CD4-positive, alpha-beta T cell treated with Interleukin-15 for 1 hour (primary cell): Measurements from ENCODE around the gene ABI1.
A peak's percentile ranks its signal among the peaks of the same experiment; 100 is the strongest.

Experiments
- DNase-seq: peaks from one replicate; pipeline ENCODE4 v3.0.0-alpha.2; 2020

ABI1 gene

DNA sequence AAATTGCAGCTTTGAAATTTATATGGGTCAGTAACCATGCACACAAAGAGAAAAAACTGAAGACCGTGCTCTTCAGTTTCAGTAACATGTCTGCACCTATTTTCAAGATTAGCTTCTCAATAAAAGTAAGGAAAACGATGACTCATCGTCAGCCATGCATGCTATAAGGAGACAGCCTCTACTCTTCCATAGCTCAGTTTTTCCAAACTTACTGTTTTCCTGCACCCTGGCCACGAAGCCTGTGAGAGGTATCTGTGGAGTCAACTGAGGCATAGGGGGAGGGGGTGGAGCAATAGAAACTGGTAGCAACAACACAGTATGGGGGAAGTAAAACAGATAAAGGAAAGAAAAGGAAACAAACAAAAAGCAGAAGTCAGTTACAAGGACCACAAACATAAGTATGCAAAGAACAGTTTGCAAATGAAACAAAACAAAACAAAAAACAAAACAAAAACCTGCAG is 105.3 kb downstream of the ABI1 start:
- DNase-seq: no peak

DNA sequence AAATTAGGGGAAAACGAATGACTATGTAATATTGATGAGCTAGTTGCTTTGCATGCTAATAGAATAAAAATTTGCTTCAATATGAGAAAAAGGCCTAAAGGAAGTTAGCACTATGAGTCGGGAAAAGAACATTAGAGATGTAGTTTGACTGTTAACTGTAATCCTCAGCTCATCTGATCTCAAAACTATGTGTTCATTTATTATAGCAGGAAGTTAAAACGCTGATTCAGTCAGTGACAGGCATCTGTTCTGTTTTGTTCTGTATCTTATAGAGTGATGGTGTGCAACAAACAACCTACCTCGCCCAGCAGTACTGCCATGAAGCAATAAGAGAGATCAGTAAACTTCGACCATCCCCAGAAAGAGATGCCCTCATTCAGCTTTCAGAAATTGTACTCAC is 114.7 kb downstream of the ABI1 start:
- no peak for DNase-seq

DNA sequence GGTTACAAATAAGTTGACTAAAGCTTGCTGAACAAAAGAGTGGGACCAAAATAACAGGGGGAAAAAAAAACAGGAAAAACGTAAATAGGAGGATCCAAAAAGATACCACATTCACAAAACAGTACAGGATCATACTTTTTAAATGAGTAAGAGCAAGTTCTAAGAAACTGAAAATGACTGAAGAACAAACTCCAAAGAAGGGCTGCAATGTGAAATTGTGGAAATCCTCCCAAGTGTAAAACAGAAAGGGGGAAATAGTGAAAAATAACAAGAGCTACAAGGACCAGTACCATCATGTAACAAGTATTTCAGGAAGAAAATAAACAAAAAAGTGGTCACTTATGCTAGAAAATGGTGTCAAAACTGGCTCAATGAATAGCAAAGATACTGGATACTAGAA is 116.9 kb downstream of the ABI1 start:
- DNase-seq: no peak

DNA sequence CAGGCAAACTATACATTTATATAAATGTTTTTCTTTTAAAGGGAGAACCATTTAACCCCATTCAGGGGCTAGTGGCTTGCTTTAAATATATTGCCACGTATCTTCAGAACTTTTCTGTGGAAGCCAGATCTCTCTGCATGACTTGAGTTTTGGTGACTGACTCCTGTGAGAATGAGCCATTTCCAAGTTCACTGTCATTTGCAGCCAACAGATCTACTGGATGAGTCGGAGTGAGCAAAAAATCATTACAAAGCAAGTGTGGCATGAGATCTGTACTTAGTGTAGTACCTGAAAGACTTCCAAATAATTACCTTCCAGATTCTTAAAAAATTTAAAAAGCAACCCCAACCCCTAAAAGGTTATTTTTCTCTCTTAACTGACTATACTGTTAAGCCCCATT is 117.7 kb downstream of the ABI1 start:
- no peak for DNase-seq

DNA sequence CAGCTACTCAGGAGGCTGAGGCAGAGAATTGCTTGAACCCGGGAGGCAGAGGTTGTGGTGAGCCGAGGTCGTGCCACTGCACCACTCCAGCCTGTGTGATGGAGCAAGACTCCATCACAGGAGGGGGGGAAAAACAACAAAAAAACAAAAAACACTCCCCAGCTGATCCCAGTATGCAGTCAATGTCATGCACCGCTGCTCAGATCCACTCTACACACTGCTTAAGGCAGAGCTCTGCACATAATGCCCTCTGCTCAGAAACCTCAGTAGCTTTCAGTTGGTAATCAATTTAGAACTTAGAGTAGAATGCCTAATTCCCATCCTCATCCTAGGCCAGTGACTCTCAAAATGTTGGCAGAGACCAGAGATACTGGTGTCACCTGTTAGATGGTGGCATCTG is 119.4 kb downstream of the ABI1 start:
- DNase-seq: no peak

DNA sequence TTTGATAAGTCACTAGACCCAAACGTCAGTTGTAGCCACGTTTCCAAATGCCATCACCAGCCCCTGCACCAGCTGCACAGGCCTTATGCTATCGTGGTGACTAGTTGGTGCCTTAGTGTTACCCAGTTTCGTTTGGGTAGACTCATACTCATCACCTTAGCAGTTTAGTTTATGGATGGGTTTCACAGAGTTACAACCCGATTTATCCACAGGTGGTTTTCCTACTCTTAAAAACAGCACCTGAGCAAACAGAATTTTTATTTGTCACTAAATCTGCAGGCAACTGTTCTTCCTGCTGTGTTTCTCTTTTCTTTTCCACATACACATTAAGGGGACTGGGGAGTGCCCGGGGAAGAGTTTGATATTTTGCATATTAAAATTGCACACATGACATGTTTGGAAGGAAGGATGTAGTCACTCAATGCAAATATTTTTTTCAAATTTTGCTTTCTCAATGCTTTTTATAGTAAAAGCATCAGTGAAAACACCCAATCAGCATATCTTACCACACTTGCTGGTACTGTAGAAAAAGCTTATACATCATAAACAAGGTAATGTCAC is 121.6 kb downstream of the ABI1 start:
- DNase-seq: no peak

DNA sequence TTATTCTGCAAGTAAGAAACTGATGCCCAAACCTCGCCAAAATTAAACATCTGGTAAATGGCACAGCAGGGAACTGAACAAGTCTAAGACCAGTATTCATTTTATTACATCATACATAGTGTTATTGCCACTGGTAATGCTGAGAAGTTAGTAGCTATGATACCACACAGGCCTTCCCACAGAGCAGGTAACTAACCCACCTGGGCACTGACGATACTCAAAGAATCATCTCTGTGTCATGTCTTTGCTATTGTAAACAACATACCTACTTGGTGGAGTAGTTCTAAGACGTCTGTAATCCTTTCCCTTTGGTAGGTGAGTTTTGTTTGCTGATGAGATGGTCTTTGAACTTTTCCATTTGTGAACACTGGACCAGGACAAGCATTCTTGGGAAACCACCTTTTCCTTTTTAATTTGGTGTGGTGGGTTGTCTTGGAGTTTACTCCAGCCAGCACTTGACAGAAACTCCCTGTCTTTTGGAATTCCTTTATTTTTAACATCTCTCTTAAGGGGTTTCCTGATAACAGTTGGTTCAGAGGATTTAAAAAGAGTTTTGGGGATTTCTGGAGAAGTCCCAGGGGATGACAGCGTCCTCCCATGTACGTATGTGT is 122.4 kb downstream of the ABI1 start:
- DNase-seq: no peak

DNA sequence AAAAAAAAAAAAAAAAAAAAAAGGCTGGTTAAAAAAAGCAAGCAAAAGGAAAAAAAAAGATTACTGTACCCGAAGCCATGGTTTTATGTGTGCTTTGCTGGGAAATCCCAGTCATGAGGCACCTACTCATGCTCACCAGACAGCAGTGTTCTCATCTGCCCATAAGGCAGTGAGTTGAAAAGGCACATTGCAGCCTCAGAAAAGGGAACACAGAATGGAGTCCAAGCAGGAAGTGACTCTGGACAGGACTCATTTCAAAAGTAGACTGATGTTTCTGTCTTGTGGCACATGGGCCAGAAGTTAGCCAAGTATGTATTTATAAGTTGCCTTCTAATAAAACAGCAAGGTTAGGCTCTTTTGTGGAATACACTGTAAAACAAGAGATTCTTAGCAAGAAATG is 123.0 kb downstream of the ABI1 start:
- peak; percentile 60 for DNase-seq

DNA sequence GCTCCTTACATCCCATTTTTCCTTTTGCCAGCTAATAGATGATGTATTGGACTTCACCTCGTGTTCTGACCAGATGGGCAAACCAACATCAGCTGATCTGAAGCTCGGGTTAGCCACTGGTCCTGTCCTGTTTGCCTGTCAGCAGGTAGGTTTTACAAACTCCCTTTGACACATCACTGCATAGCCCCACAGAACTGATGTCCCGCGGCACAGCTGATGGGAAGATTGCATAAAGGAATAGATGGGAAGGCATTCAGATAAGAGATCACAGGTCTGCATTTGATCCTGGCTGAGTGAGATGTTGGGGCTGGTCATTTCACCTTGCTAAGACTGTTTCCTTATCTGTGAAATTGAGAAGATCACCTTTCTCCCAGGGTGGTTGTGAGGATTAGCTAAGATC is 125.3 kb downstream of the ABI1 start:
- no peak for DNase-seq

DNA sequence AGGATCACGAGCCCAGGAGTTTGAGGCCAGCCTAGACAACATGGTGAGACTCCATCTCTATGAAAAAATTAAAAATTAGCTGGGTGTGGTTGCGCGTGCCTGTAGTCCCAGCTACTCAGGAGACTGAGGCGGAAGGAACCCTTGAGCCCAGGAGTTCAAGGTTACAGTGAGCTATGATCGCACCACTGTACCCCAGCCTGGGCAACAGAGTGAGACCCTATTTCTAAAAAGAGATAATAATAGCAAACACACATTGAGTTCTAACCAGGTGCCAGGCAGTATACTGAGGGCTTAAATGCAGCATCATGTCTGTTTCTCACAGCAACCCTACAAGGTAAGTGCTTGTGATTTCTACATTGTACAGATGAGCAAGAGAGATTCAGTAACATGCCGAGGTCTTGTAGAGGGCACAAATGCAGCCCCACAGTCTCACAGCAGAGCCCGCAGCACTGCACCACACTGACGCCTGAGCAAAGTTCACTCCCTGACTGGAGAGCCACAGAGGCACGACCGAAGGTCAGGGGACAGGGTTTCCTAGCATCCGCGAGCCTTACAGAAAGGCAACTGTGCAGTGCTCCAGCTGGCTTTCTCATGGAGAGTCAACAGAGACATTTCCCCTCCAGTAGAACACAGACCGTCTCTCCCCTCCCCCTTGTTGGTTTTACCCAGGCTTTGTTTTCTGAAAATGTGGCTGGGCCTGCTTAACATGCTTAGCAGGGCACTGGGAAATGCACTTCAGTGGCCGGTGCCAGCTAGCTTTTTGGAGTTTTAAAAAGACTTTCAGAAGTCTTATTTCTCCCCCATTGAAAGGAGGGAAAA is 126.8 kb downstream of the ABI1 start:
- DNase-seq: no peak

DNA sequence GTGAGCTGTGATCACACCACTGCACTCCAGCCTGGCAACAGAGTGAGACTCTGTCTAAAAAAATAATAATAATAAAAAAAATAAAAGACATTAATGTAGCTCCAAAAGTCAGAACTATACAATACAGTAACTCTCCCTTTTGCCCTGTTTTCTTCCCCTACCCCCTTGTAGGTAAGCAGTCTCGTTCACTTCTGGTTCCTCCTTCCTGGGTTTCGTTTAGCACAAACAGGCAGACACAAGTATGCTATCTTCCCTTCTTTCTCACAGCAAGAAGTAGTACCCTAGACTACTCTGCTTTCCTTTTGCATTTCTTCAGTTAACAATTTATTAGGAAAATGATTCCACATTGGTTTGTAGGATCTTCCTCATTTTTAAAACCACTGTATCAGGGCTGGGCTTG is 130.2 kb downstream of the ABI1 start:
- DNase-seq: no peak

DNA sequence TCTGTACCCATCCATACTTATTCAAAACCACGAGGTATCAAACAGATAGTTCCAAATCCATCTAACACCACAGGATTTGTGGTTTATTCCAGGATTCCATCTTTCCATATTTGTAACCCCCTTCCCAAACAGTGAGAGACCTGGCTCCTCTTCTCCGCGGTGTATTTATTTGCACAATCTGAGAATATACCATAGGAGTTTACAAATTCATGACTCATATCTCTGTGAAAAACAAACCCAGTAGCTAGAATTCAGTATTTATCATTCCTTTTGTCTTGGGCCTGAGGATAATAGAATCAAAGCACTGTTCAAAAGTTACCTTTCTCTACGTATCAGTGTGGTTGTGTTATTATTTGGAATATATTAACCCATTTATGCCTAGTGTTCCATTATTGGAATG is 131.4 kb downstream of the ABI1 start:
- DNase-seq: no peak

DNA sequence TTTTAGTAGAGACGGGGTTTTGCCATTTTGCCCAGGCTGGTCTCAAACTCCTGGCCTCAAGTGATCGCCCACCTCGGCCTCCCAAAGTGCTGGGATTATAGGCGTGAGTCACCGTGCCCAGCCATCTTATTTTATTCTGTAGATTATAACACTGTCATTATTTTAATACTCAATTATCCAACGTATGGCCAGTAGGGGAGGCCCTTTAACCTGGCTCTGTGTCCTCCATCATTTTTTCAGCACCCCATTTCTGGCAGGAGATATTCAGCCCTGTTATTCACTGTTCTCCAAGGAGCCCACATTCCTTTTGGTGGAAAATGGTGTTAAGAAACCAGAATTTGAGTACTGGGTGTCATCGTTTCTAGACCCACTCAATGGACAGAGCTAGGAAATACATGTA is 131.8 kb downstream of the ABI1 start:
- DNase-seq: no peak

DNA sequence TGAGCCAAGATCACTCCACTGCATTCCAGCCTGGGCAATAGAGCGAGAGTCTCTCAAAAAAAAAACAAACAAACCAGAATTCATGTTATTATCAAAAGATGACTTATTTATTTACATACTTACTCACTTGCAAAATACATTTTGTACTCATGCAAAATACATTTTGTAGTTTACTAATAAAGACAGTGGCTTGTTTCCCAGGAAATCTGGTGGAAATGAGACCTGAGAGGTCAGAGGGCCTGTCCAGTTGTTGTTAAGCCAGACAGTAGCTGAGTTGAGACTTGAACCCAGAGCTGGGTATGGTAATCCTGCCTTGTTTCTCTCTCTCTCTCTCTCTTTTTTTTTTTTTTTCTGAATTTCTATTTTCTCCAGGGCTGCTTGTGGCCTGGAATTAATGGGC is 133.8 kb downstream of the ABI1 start:
- no peak for DNase-seq

DNA sequence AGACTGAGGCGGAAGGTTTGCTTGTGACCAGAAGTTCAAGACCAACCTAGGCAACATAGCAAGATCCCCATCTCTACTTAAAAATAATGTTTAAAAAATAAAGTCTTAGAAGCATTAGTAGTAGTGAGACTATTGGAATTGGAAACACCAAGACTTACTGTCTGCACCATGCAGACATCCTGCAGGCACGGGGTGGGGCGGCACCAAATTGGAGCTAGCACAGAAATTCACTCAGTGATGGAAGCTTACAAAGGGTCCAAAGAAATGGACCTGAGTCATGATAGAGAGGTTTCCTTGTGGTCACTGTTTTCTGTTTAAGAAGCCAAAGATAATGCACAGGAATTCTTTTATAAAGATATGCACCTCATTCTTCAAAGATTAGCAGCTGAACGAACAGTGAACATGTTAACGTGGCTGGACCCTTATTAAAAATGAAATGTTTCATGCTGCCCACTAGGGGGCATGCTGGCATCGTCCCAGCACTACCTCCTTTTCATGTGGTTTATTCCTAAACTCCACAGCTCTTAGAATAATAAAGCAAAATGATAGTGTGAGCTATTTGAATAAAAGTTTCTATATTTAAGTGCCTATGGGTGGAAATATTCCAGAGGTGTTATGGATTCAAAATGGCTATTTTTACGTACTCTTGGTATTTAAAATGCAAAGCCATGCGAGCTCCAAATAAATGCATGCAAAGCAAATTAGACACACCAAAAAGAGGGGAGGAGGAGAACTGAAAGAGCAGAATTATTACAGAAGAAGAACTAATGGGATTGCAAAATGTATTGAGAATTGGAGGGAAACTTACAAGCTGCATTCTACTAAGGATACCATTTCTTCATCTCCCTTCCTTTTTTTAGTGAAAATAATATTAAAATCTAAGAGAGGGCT is 134.7 kb downstream of the ABI1 start:
- DNase-seq: peak; percentile 43

DNA sequence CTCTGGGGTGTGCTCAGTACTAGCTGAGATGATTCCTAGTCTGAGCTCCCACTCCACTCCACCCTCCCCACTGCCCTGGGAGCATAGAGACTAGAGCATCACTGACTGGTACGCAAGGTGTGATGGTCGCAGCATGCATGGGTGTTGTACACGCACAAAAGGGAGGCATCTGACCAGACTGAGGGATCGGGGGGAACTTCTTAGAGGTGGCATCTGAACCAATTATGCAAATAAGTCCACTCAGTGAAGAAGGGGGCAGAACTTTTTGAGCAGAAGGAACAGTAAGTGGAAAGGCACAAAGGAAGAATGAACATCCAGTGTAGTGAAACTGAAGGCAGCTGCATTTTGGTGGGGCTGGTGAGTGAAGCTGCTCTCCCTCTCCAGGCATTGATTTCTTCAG is 137.7 kb downstream of the ABI1 start:
- DNase-seq: no peak

DNA sequence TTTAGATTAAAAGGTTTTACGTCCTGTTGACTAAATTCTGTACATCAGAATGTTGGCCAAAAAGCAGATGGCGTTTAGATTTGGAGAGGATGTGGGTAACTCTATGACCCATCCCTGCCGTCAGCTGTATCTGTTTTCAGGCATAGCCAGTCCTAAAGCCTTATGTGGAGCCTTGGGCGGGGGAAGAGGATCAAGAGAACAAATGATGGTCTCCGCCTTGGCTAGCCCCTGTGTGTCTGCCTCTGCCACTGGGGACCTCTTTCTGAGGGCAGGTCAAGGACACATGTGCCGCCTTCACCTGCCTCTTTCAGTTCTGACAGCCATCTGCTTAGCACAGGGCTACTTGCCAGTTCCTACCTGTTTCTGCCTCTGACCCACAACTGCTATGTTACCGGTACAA is 139.2 kb downstream of the ABI1 start:
- peak; percentile 23 for DNase-seq

DNA sequence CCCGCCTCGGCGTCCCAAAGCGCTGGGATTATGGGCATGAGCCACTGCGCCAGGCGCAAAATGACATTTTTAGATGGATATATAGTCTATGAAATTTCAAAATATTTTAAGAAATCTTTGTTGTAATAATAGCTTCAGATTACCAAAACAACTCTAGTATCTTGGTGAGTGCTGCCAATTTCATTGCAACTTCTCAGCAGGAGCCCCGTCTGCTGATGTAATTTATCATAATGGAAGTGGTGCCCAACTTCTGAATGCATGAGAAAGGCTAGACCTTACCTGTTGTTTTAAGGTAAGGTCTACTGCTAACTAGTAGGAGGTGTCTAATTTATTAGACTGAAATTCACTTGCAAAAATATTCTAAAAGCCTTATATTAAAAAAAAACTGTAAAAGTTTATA is 143.3 kb downstream of the ABI1 start:
- DNase-seq: no peak

DNA sequence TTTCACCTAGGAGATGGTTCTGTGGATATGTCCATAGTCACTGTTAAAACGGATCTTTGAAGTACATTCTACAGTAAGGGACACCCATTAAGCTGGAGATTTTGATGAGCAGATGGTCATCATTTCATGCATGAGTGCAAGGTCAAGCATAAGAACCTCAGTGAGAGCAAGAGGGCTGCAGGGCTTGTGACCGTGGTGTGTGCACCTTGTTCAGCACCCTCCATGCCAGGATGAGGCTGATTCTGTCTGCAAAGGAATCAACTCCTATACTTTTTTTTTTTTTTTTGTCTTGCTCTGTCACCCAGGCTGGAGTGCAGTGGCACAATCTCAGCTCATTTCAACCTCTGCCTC is 145.6 kb downstream of the ABI1 start:
- no peak for DNase-seq

DNA sequence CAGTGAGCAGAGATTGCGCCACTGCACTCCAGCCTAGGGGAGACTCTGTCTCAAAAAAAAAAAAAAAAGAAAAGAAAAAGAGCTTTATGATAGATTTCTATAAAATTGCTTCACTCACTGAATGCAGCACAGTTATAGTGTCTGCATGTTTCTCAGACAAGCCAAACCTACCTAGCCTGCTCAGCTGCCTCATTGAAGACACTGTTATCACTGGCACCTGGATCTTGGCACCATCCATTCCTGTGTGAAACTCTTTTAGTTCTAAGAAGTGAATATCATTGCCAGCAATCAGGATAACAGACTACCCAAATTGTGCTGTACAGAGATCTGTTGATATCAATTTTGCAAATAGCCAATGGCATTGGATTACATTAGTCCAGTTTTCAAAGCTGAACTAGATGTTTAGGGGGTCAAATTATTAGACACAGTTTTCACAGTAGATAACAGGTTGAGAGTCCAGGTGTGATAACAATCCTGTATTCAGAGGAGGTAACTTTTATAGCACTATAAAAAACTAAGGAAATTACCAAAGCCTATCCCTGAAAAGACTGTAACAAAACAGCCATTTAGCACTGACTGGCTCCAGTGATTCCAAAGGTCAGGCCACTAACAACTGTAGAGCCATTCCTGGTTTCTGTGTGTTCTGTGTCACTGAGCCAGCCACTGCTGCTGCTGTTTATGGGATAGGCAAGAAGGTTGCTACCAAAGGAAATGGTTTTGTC is 146.2 kb downstream of the ABI1 start:
- DNase-seq: no peak

DNA sequence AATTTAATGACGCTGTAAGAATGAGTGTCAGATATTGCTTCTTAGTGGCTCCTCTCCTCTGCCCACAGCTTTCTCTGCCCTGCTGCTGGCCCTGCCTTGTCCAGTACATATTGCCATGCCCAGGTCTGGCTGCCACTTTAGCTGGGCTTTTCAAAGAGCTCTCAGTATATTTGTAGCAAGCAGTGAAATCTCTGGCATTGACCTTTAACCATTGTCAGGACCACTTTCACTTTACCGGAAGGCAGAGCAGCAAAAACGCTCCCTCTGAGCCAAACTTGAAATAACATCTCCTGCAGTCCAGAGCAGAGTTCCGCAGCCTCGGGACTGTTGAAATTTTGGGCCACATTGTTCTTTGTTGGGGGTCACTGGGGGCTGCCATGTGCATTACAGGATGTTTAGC is 149.4 kb downstream of the ABI1 start:
- no peak for DNase-seq

DNA sequence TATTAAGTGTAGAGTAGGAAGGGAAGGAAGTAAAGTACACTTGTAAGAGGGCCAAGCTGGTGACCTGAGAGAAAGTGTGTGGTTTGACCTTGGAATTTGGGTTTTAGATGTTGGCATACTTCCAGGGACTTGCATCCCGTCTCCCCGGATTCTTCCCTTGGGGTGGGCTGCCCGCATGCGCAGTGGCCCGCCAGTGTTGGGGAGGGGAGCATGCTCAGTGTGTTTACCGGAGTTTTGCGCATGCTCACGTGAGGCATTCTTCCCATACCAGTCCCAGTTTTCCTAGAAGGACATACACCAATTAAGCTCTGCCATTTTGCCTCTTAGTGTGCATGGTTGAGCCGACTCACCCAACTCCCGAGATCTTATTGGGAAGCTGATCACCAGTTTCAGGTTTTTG is 153.8 kb downstream of the ABI1 start:
- DNase-seq: no peak

DNA sequence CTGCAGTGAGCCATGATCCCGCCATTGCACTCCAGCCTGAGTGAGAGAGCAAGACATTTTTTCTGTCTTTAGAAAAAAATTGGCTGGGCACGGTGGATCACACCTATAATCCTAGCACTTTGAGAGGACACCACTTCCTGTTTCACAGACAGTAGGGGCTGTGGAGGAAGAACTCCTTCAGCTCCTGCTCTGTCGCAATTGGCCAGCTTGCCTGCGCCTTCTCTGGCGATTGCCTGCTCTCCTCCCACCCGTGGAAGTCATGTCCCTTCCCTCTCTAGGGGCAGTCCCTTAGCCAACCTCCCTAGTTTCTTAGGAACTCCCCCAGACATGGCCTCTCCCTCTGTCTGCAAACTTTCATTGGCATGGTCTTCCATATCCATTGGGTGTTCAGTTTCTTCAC is 154.6 kb downstream of the ABI1 start:
- no peak for DNase-seq
